SK-N-SH treated with all-trans-retinoic acid at 6 μM for 48 hours (cell line): ENCODE results near the gene GGTA1.
"Not testable (repeated sequence)": the region's sequence is repeated elsewhere in the genome, so short reads cannot be mapped to it uniquely, and the experiment has no call there.

Experiments used
- ATAC-seq: fragments of 200-7000 bp; cut with Tn5 transposase; 3 replicates; pipeline ENCODE4 v1.9.1; 2020; ENCODE audit warnings: mild to moderate bottlenecking, moderate library complexity
- ARNTL ChIP-seq: fragments of 450-650 bp; formaldehyde crosslinking; IDR thresholded peaks from 2 replicates; pipeline ENCODE4 v1.5.0; 2020; ENCODE audit warnings: low read depth, mild to moderate bottlenecking, moderate library complexity, borderline replicate concordance
- CSDC2 ChIP-seq: fragments of 250-450 bp; sonication (Bioruptor Pico); IDR thresholded peaks from 2 replicates; pipeline ENCODE4 v1.5.0; 2020; ENCODE audit warnings: mild to moderate bottlenecking, moderate library complexity
- CSRNP3 ChIP-seq: fragments of 250-450 bp; sonication (Bioruptor Pico); IDR thresholded peaks from 2 replicates; pipeline ENCODE4 v1.5.1; 2021; ENCODE audit warnings: mild to moderate bottlenecking, moderate library complexity
- ESRRG ChIP-seq: fragments of 250-450 bp; sonication (Bioruptor Pico); IDR thresholded peaks from 2 replicates; pipeline ENCODE4 v1.6.1; 2021; ENCODE audit warnings: mild to moderate bottlenecking
- GLIS3 ChIP-seq: fragments of 250-450 bp; sonication (Bioruptor Pico); IDR thresholded peaks from 2 replicates; pipeline ENCODE4 v1.5.0; 2020; ENCODE audit warnings: mild to moderate bottlenecking, moderate library complexity
- ISL1 ChIP-seq: fragments of 250-450 bp; sonication (Bioruptor Pico); IDR thresholded peaks from 2 replicates; pipeline ENCODE4 v2.1.2; 2022; ENCODE audit warnings: mild to moderate bottlenecking, moderate library complexity
- OSR1 ChIP-seq: fragments of 250-450 bp; sonication (Bioruptor Pico); IDR thresholded peaks from 2 replicates; pipeline ENCODE4 v1.8.0; 2022; ENCODE audit warnings: moderate library complexity, mild to moderate bottlenecking, inconsistent platforms
- POU6F1 ChIP-seq: fragments of 250-450 bp; sonication (Bioruptor Pico); IDR thresholded peaks from 2 replicates; pipeline ENCODE4 v1.8.0; 2021; ENCODE audit warnings: low read depth, mild to moderate bottlenecking, moderate library complexity, borderline replicate concordance
- RARB ChIP-seq: fragments of 250-450 bp; sonication (Bioruptor Pico); IDR thresholded peaks from 2 replicates; pipeline ENCODE4 v1.8.0; 2021; ENCODE audit warnings: mild to moderate bottlenecking, moderate library complexity
- SNAI2 ChIP-seq: fragments of 250-450 bp; sonication (Bioruptor Pico); IDR thresholded peaks from 2 replicates; pipeline ENCODE4 v1.5.0; 2020; ENCODE audit warnings: mild to moderate bottlenecking, moderate library complexity
- TCF4 ChIP-seq: fragments of 250-450 bp; sonication (Bioruptor Pico); IDR thresholded peaks from 2 replicates; pipeline ENCODE4 v1.8.0; 2021; ENCODE audit warnings: mild to moderate bottlenecking, moderate library complexity, borderline replicate concordance
- TSHZ2 ChIP-seq: fragments of 250-450 bp; sonication (Bioruptor Pico); IDR thresholded peaks from 2 replicates; pipeline ENCODE4 v1.5.0; 2020; ENCODE audit warnings: mild to moderate bottlenecking, moderate library complexity
- ZC3H10 ChIP-seq: fragments of 250-450 bp; sonication (Bioruptor Pico); IDR thresholded peaks from 2 replicates; pipeline ENCODE4 v1.5.1; 2021; ENCODE audit warnings: mild to moderate bottlenecking, moderate library complexity
- ZFP3 ChIP-seq: fragments of 250-450 bp; sonication (Bioruptor Pico); IDR thresholded peaks from 2 replicates; pipeline ENCODE4 v1.5.0; 2020; ENCODE audit warnings: mild to moderate bottlenecking, moderate library complexity
- ZFP30 ChIP-seq: fragments of 450-650 bp; formaldehyde crosslinking; IDR thresholded peaks from 2 replicates; pipeline ENCODE4 v1.5.0; 2022; ENCODE audit warnings: mild to moderate bottlenecking, moderate library complexity
- ZNF70 ChIP-seq: fragments of 450-650 bp; formaldehyde crosslinking; IDR thresholded peaks from 2 replicates; pipeline ENCODE4 v1.5.0; 2020; ENCODE audit warnings: mild to moderate bottlenecking, moderate library complexity
- ZNF8 ChIP-seq: fragments of 450-650 bp; formaldehyde crosslinking; IDR thresholded peaks from 2 replicates; pipeline ENCODE4 v1.5.0; 2020; ENCODE audit warnings: mild to moderate bottlenecking, moderate library complexity
- TF ChIP-seq, protein P1 (sequence below): fragments of 250-450 bp; sonication (Bioruptor Pico); IDR thresholded peaks from 2 replicates; pipeline ENCODE4 v1.8.0; 2020; ENCODE audit warnings: mild to moderate bottlenecking, moderate library complexity, borderline replicate concordance

GGTA1 gene

DNA sequence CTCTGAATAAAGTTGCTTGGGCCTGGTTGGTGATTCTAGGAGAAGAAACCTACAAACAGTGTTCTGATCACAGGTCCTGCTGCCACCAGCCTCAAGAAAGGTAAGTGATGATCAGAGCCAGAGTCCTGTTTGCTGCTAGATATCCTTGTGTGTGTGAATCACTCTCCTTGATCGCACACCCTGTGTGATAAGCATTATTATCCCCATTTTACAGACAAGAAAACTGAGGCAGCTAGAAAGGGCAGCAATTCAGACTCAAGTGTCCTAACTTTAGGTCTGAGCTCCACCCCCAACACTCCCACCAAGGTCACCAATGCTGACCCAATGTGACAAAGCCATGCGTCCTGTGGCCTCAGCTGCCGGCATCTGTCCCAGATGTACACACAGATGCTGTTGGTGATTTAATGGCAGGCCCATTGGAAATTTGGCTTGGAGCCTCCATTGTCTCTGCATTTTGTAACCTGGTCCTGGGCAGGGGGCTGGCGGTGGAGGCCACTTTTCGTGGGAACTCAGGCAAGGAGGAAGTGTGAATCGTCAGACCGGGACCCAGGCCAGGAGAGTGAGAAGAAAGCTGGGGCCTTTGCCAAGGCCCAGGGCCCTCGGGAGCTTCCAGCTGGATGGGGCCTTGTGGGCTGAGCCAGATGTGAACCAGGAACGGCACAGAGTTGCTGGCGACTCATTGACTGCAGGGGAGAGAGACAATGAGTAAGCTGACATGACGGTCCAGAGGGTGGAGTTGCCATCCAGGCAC is 29.8 kb upstream of the GGTA1 start:
- ATAC-seq, result peak; percentile 91
- TF ChIP-seq TSHZ2 (CRISPR knock-in tag) (0 out of 2 replicates have a peak, but pooled peaks have one; percentile 45), RARB (CRISPR knock-in tag) (no peak), ZNF70 (peak; percentile 95), ISL1 (CRISPR knock-in tag) (no peak), TCF4 (CRISPR knock-in tag) (peak; percentile 75; the same call in 1 of the 2 replicates)
- TF ChIP-seq, protein P1, sequence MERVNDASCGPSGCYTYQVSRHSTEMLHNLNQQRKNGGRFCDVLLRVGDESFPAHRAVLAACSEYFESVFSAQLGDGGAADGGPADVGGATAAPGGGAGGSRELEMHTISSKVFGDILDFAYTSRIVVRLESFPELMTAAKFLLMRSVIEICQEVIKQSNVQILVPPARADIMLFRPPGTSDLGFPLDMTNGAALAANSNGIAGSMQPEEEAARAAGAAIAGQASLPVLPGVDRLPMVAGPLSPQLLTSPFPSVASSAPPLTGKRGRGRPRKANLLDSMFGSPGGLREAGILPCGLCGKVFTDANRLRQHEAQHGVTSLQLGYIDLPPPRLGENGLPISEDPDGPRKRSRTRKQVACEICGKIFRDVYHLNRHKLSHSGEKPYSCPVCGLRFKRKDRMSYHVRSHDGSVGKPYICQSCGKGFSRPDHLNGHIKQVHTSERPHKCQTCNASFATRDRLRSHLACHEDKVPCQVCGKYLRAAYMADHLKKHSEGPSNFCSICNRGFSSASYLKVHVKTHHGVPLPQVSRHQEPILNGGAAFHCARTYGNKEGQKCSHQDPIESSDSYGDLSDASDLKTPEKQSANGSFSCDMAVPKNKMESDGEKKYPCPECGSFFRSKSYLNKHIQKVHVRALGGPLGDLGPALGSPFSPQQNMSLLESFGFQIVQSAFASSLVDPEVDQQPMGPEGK, result no peak

DNA sequence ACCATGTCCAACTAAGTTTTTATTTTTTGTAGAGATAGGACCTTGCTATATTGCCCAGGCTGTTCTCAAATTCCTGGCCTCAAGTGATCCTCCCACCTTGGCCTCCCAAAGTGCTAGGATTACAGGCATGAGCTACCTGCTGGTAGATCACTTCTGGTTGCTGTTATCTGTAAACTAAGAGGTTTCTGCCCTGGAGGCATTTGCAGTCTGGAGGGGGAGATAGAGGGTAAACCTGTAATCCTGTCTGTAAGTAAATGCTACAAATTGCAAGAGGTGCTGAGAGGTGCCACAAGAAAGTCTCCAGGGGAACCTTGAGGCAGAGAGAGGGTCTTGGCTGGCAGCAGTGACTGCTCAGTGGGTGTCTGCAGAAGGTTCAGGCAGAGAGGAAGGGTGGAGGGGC is 29.0 kb upstream of the GGTA1 start:
- TF ChIP-seq ZNF8 (CRISPR knock-in tag) (no peak), OSR1 (CRISPR knock-in tag) (no peak), ISL1 (CRISPR knock-in tag) (no peak), TCF4 (CRISPR knock-in tag) (no peak), CSRNP3 (CRISPR knock-in tag) (no peak), ARNTL (no peak), ZNF70 (no peak), ZFP30 (no peak), SNAI2 (CRISPR knock-in tag) (no peak), ZC3H10 (no peak), CSDC2 (CRISPR knock-in tag) (no peak), GLIS3 (CRISPR knock-in tag) (no peak), ESRRG (CRISPR knock-in tag) (no peak), TSHZ2 (CRISPR knock-in tag) (no peak), RARB (CRISPR knock-in tag) (no peak), POU6F1 (no peak)
- ATAC-seq, result no peak

DNA sequence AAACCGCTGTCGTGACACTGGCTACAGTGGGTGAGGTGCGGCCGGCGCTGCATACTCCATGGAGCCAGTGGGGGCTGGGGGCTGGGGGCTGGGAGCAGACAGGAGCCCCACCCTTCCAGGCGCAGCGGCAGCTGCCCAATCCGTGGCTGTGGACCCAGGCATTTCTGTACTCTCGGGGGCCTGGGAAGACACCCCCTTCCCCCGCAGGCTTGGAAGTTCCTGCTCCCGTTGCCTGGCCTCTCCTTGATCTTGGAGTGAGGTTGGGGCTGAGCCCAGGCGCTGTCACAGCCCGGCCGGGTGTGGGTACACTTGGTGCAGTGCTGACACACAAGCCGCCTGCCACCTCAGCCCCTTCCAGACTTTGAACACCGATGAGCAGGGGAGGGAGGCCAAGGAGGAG is 27.7 kb upstream of the GGTA1 start:
- TF ChIP-seq ZFP3 (CRISPR knock-in tag), result no peak
- TF ChIP-seq, all 23 proteins: peak for 0

DNA sequence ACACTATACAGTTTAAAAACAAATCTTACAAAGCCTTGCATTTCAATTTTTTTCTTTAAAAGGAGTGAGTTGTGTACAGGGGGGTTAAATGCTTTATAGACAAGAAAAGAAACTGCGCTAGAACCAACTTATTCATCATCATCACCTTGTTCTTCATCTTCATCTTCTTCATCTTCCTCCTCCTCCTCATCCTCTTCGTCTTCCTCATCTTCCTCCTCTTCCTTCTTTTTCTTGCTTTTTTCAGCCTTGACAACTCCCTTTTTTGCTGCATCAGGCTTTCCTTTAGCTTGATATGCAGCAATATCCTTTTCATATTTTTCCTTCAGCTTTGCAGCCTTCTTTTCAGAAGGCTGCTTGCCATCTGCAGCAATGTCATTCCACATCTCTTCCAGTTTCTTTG is 20.0 kb upstream of the GGTA1 start:
- not testable (repeated sequence) for ATAC-seq

More for the DNA sequence above, 27.7 kb upstream of the GGTA1 start:
- ATAC-seq, result no peak
